ENCODE measurements around the gene L3MBTL4. TPM values are rescaled to one million over a fixed set of nuclear protein-coding genes. Genes with fewer than 3 reads are reported as not detected.

L3MBTL4 gene
- total and polyA plus RNA-seq, 3 experiments from 2014 or later = 0.07 to 0.18 (median 0.13) TPM

- Histone ChIP-seq H3K9me3 (ENCODE audit: low read length) (no peaks in the 10 kb centered on the region), H3K27ac (ENCODE audit: low read depth, low read length) (no peak overlapping the region), H3K4me3 (ENCODE audit: low read length) (no peak overlapping the region), H3K27me3 (ENCODE audit: insufficient read depth, low read length, poor library complexity, severe bottlenecking) (no peaks in the 10 kb centered on the region), H3K4me1 (ENCODE audit: insufficient read depth, low read length) (no peaks in the 10 kb centered on the region), H3K36me3 (ENCODE audit: insufficient read depth, low read length) (no peaks in the 10 kb centered on the region)
- no peaks in the 10 kb centered on the region for H3K36me3 Mint-ChIP-seq
- no peak overlapping the region for H3K27ac Mint-ChIP-seq
- ChIA-PET POLR2A (no interaction called here), CTCF (no interaction called here)
- H3K4me1 Mint-ChIP-seq = no peaks in the 10 kb centered on the region
- peaks cover 0 to 3% of the 10 kb centered on the region in 2 donors for H3K27me3 Mint-ChIP-seq
- peaks cover 0 to 3% (median 0%) of the 10 kb centered on the region in 5 donors for H3K9me3 Mint-ChIP-seq
- no peak for DNase-seq
- no peak overlapping the region for H3K4me3 Mint-ChIP-seq
Observed at GRCh38 chr18:5941890-5942289, 472.8 kb downstream of the L3MBTL4 start.

- POLR2A ChIA-PET = no interaction called here
- no peaks in the 10 kb centered on the region for H3K4me1 ChIP-seq (ENCODE audit: insufficient read depth, low read length)
- Mint-ChIP-seq H3K27me3 (peaks cover 0 to 5% of the 10 kb centered on the region in 2 donors), H3K27ac (no peak overlapping the region), H3K4me3 (no peak overlapping the region), H3K36me3 (no peaks in the 10 kb centered on the region), H3K9me3 (peaks cover 0 to 3% (median 0%) of the 10 kb centered on the region in 5 donors), H3K4me1 (no peaks in the 10 kb centered on the region)
- no peak overlapping the region for H3K27ac ChIP-seq (ENCODE audit: low read depth, low read length)
- no peaks in the 10 kb centered on the region for H3K36me3 ChIP-seq (ENCODE audit: insufficient read depth, low read length)
- no peak overlapping the region for H3K4me3 ChIP-seq (ENCODE audit: low read length)
- H3K27me3 ChIP-seq (ENCODE audit: insufficient read depth, low read length, poor library complexity, severe bottlenecking) = no peaks in the 10 kb centered on the region
- H3K9me3 ChIP-seq (ENCODE audit: low read length) = no peaks in the 10 kb centered on the region
- CTCF ChIA-PET = no interaction called here
- no peak for DNase-seq
Observed at GRCh38 chr18:5939801-5940667, 474.7 kb downstream of the L3MBTL4 start.

GRCh38 chr18:5937795-5938194 lies 476.9 kb downstream of the L3MBTL4 start:
- ChIA-PET POLR2A (no interaction called here), CTCF (no interaction called here)
- H3K36me3 ChIP-seq (ENCODE audit: insufficient read depth, low read length) = no peaks in the 10 kb centered on the region
- H3K27me3 Mint-ChIP-seq = peaks cover 0 to 7% of the 10 kb centered on the region in 2 donors
- peaks cover 0 to 7% (median 0%) of the 10 kb centered on the region in 5 donors for H3K9me3 Mint-ChIP-seq
- H3K27ac ChIP-seq (ENCODE audit: low read depth, low read length) = no peak overlapping the region
- no peaks in the 10 kb centered on the region for H3K4me1 ChIP-seq (ENCODE audit: insufficient read depth, low read length)
- no peak overlapping the region for H3K4me3 Mint-ChIP-seq
- H3K9me3 ChIP-seq (ENCODE audit: low read length) = no peaks in the 10 kb centered on the region
- H3K4me1 Mint-ChIP-seq = no peaks in the 10 kb centered on the region
- no peaks in the 10 kb centered on the region for H3K36me3 Mint-ChIP-seq
- H3K27ac Mint-ChIP-seq = no peak overlapping the region
- H3K4me3 ChIP-seq (ENCODE audit: low read length) = no peak overlapping the region
- DNase-seq = no peak
- no peaks in the 10 kb centered on the region for H3K27me3 ChIP-seq (ENCODE audit: insufficient read depth, low read length, poor library complexity, severe bottlenecking)

- no peaks in the 10 kb centered on the region for H3K4me1 Mint-ChIP-seq
- Histone ChIP-seq H3K4me3 (ENCODE audit: low read length) (no peak overlapping the region), H3K36me3 (ENCODE audit: insufficient read depth, low read length) (no peaks in the 10 kb centered on the region), H3K27ac (ENCODE audit: low read depth, low read length) (no peak overlapping the region), H3K4me1 (ENCODE audit: insufficient read depth, low read length) (no peaks in the 10 kb centered on the region), H3K9me3 (ENCODE audit: low read length) (no peaks in the 10 kb centered on the region), H3K27me3 (ENCODE audit: insufficient read depth, low read length, poor library complexity, severe bottlenecking) (no peaks in the 10 kb centered on the region)
- H3K27ac Mint-ChIP-seq = no peak overlapping the region
- H3K36me3 Mint-ChIP-seq = no peaks in the 10 kb centered on the region
- H3K4me3 Mint-ChIP-seq = no peak overlapping the region
- ChIA-PET POLR2A (no interaction called here), CTCF (no interaction called here)
- H3K27me3 Mint-ChIP-seq = peaks cover 0 to 7% of the 10 kb centered on the region in 2 donors
- peaks cover 0 to 7% (median 0%) of the 10 kb centered on the region in 5 donors for H3K9me3 Mint-ChIP-seq
- DNase-seq = no peak
Observed at GRCh38 chr18:5937121-5937520, 477.6 kb downstream of the L3MBTL4 start.

GRCh38 chr18:5930789-5931188 lies 483.9 kb downstream of the L3MBTL4 start:
- Histone ChIP-seq H3K4me1 (ENCODE audit: insufficient read depth, low read length) (no peaks in the 10 kb centered on the region), H3K27ac (ENCODE audit: low read depth, low read length) (no peak overlapping the region), H3K36me3 (ENCODE audit: insufficient read depth, low read length) (no peaks in the 10 kb centered on the region), H3K4me3 (ENCODE audit: low read length) (no peak overlapping the region), H3K27me3 (ENCODE audit: insufficient read depth, low read length, poor library complexity, severe bottlenecking) (no peaks in the 10 kb centered on the region), H3K9me3 (ENCODE audit: low read length) (no peaks in the 10 kb centered on the region)
- POLR2A ChIA-PET = no interaction called here
- peaks cover 0 to 7% (median 2%) of the 10 kb centered on the region in 5 donors for H3K9me3 Mint-ChIP-seq
- no peak overlapping the region for H3K4me3 Mint-ChIP-seq
- peaks cover 0 to 1% of the 10 kb centered on the region in 2 donors for H3K27me3 Mint-ChIP-seq
- H3K36me3 Mint-ChIP-seq = no peaks in the 10 kb centered on the region
- no peak overlapping the region for H3K27ac Mint-ChIP-seq
- CTCF ChIA-PET = no interaction called here
- no peaks in the 10 kb centered on the region for H3K4me1 Mint-ChIP-seq
- DNase-seq = no peak

GRCh38 chr18:5918205-5918858 lies 496.4 kb downstream of the L3MBTL4 start:
- Mint-ChIP-seq H3K27me3 (peaks cover 0 to 3% of the 10 kb centered on the region in 2 donors), H3K27ac (no peak overlapping the region), H3K9me3 (peaks cover 0 to 3% (median under 1%) of the 10 kb centered on the region in 5 donors), H3K36me3 (peaks cover 0 to 1% (median 0%) of the 10 kb centered on the region in 3 donors), H3K4me1 (no peaks in the 10 kb centered on the region), H3K4me3 (no peak overlapping the region)
- no peaks in the 10 kb centered on the region for H3K36me3 ChIP-seq (ENCODE audit: insufficient read depth, low read length)
- H3K27ac ChIP-seq (ENCODE audit: low read depth, low read length) = no peak overlapping the region
- no peaks in the 10 kb centered on the region for H3K9me3 ChIP-seq (ENCODE audit: low read length)
- no peaks in the 10 kb centered on the region for H3K27me3 ChIP-seq (ENCODE audit: insufficient read depth, low read length, poor library complexity, severe bottlenecking)
- no peak overlapping the region for H3K4me3 ChIP-seq (ENCODE audit: low read length)
- POLR2A ChIA-PET = no interaction called here
- CTCF ChIA-PET = no interaction called here
- DNase-seq = no peak
- no peaks in the 10 kb centered on the region for H3K4me1 ChIP-seq (ENCODE audit: insufficient read depth, low read length)

GRCh38 chr18:5914951-5915350 lies 499.8 kb downstream of the L3MBTL4 start:
- H3K4me3 Mint-ChIP-seq = no peak overlapping the region
- no peak overlapping the region for H3K27ac Mint-ChIP-seq
- H3K4me3 ChIP-seq (ENCODE audit: low read length) = no peak overlapping the region
- ChIA-PET POLR2A (no interaction called here), CTCF (no interaction called here)
- H3K27me3 ChIP-seq (ENCODE audit: insufficient read depth, low read length, poor library complexity, severe bottlenecking) = no peaks in the 10 kb centered on the region
- H3K27ac ChIP-seq (ENCODE audit: low read depth, low read length) = no peak overlapping the region
- H3K9me3 ChIP-seq (ENCODE audit: low read length) = no peaks in the 10 kb centered on the region
- H3K4me1 Mint-ChIP-seq = no peaks in the 10 kb centered on the region
- no peaks in the 10 kb centered on the region for H3K4me1 ChIP-seq (ENCODE audit: insufficient read depth, low read length)
- H3K36me3 Mint-ChIP-seq = peaks cover 0 to 1% (median 0%) of the 10 kb centered on the region in 3 donors
- H3K9me3 Mint-ChIP-seq = peaks cover 0 to 2% (median 0%) of the 10 kb centered on the region in 5 donors
- no peaks in the 10 kb centered on the region for H3K36me3 ChIP-seq (ENCODE audit: insufficient read depth, low read length)
- no peak for DNase-seq
- peaks cover 0 to 3% of the 10 kb centered on the region in 2 donors for H3K27me3 Mint-ChIP-seq

GRCh38 chr18:5914016-5914415 lies 500.7 kb downstream of the L3MBTL4 start:
- Histone ChIP-seq H3K4me3 (ENCODE audit: low read length) (no peak overlapping the region), H3K36me3 (ENCODE audit: insufficient read depth, low read length) (no peaks in the 10 kb centered on the region), H3K4me1 (ENCODE audit: insufficient read depth, low read length) (no peaks in the 10 kb centered on the region), H3K27me3 (ENCODE audit: insufficient read depth, low read length, poor library complexity, severe bottlenecking) (no peaks in the 10 kb centered on the region), H3K9me3 (ENCODE audit: low read length) (no peaks in the 10 kb centered on the region), H3K27ac (ENCODE audit: low read depth, low read length) (no peak overlapping the region)
- H3K4me3 Mint-ChIP-seq = no peak overlapping the region
- no peak for DNase-seq
- POLR2A ChIA-PET = no interaction called here
- peaks cover 0 to 1% (median 0%) of the 10 kb centered on the region in 3 donors for H3K36me3 Mint-ChIP-seq
- peaks cover 0 to 2% (median 0%) of the 10 kb centered on the region in 5 donors for H3K9me3 Mint-ChIP-seq
- H3K27me3 Mint-ChIP-seq = peaks cover 0 to 3% of the 10 kb centered on the region in 2 donors
- H3K4me1 Mint-ChIP-seq = no peaks in the 10 kb centered on the region
- H3K27ac Mint-ChIP-seq = no peak overlapping the region
- CTCF ChIA-PET = no interaction called here

All from CD8-positive, alpha-beta memory T cell (primary cell).